Measurements from ENCODE around the gene TMEM47.

- TF ChIP-seq POLR2AphosphoS5 (IDR thresholded peaks at IDR 0.05; ENCODE audit: low read depth): no peak
- TF ChIP-seq REST (IDR thresholded peaks at IDR 0.05; ENCODE audit: insufficient replicate concordance, low read depth): no peak
- no peak for TF ChIP-seq CTCF (IDR thresholded peaks at IDR 0.05; ENCODE audit: insufficient read depth, low read length)
- no peak for TF ChIP-seq GABPA (IDR thresholded peaks at IDR 0.05; ENCODE audit: low read depth)
- no peak for TF ChIP-seq SPI1 (IDR thresholded peaks at IDR 0.05; ENCODE audit: borderline replicate concordance, low read depth)
Measured at GRCh38 chrX:34586346-34586911, 70.7 kb downstream of the TMEM47 start.

All from HL-60 (cell line).